ENCODE data around the gene CNTN4. TPM values are rescaled to one million over a fixed set of nuclear protein-coding genes. Genes with fewer than 3 reads are reported as not detected.

The CNTN4 gene
- total RNA-seq, 1 experiment from 2014 or later = 1.6 TPM

GRCh38 chr3:2343031-2343682 is 244.5 kb downstream of the CNTN4 start:
- Histone ChIP-seq H3K9ac (ENCODE audit: extremely low read depth, insufficient read length, low read length) (no peak overlapping the region), H3K56ac (ENCODE audit: insufficient read length, low read depth, low read length) (no peak overlapping the region), H4K91ac (ENCODE audit: insufficient read length, low read depth, low read length) (no peak overlapping the region), H3K27me3 (ENCODE audit: insufficient read depth, low read length) (no peaks in the 10 kb centered on the region), H2BK15ac (ENCODE audit: low read depth, low read length) (no peak overlapping the region), H2BK12ac (ENCODE audit: insufficient read length, low read depth, low read length) (no peak overlapping the region), H2AFZ (ENCODE audit: low read length) (no peak overlapping the region), H3K4me2 (ENCODE audit: insufficient read depth, insufficient read length, low read length) (no peak overlapping the region), H2BK20ac (ENCODE audit: low read depth, low read length, poor library complexity, severe bottlenecking) (no peak overlapping the region), H3K9me3 (ENCODE audit: control insufficient read depth, low read depth, low read length) (no peaks in the 10 kb centered on the region), H4K20me1 (ENCODE audit: control insufficient read depth, insufficient read depth, insufficient read length) (no peaks in the 10 kb centered on the region), H3K18ac (ENCODE audit: insufficient read length, low read depth, low read length) (no peak overlapping the region), H3K23me2 (ENCODE audit: insufficient read length, low read depth, low read length, poor library complexity, severe bottlenecking) (no peaks in the 10 kb centered on the region), H2BK5ac (ENCODE audit: insufficient read length, low read length) (no peak overlapping the region), H3K79me1 (ENCODE audit: insufficient read depth, low read depth, low read length, poor library complexity, severe bottlenecking) (no peaks in the 10 kb centered on the region), H4K8ac (replicated peaks; ENCODE audit: insufficient read length, low read depth, low read length) (no peak overlapping the region), H4K5ac (ENCODE audit: insufficient read length, low read depth, low read length) (no peak overlapping the region), H2BK120ac (ENCODE audit: low read depth, low read length, poor library complexity, severe bottlenecking) (no peak overlapping the region), H3T11ph (ENCODE audit: low read length) (no peak overlapping the region), H3K23ac (ENCODE audit: insufficient read length, low read depth, low read length) (no peak overlapping the region), H3K4ac (ENCODE audit: low read depth, low read length) (no peak overlapping the region), H3K79me2 (ENCODE audit: insufficient read depth, low read length) (no peaks in the 10 kb centered on the region), H3K14ac (ENCODE audit: insufficient read depth, low read length) (no peak overlapping the region), H2AK5ac (ENCODE audit: insufficient read length, low read length) (no peak overlapping the region), H3K4me1 (ENCODE audit: insufficient read depth, low read length) (no peaks in the 10 kb centered on the region), H3K27ac (ENCODE audit: insufficient read length, low read depth, low read length) (no peak overlapping the region)
- no peaks in the 10 kb centered on the region for H3K27me3 Mint-ChIP-seq (ENCODE audit: low read depth)
- no peaks in the 10 kb centered on the region for H3K9me3 Mint-ChIP-seq
- WGBS (ENCODE audit: extremely low coverage, insufficient read length, low lambda C conversion rate) = no CpG with 5 or more reads among the region's 5 CpGs
- H3K4me3 Mint-ChIP-seq = no peak overlapping the region
- H3K36me3 Mint-ChIP-seq (ENCODE audit: insufficient read depth in 1 of 3, low read depth in 3 of 3) = no peaks in the 10 kb centered on the region; a peak in 1 of 7 replicates
- no peak overlapping the region for H3K27ac Mint-ChIP-seq
- no peak for DNase-seq
- TF ChIP-seq CTCF (conservative IDR thresholded peaks at IDR 0.05) = no peak
- peaks cover 3 to 10% of the 10 kb centered on the region in 2 experiments; a peak in 2 of 4 replicates for H3K4me1 Mint-ChIP-seq

Data from H9 (cell line).